Loucy (cell line): Measurements from ENCODE around the gene PIK3C3.

ENCODE experiments used
- H2AFZ ChIP-seq: fragments of 200-600 bp; sonication (generic); 2 replicates; pipeline ENCODE4 v1.6.0; 2016; ENCODE audit warnings: antibody characterized with exemption, mild to moderate bottlenecking, low read length, moderate library complexity
- H3F3A ChIP-seq: fragments of 200-600 bp; 2 replicates; pipeline ENCODE4 v1.6.0; 2016; ENCODE audit warnings: antibody characterized with exemption, low read depth, mild to moderate bottlenecking
- H3K27me3 ChIP-seq: fragments of 200-600 bp; sonication (generic); 2 replicates; pipeline ENCODE4 v1.6.1; 2014; ENCODE audit warnings: low read length, mild to moderate bottlenecking; ENCODE audit not compliant: insufficient read depth, poor library complexity, severe bottlenecking
- H3K36me3 ChIP-seq: fragments of 200-600 bp; sonication (generic); 2 replicates; pipeline ENCODE4 v1.6.1; 2016; ENCODE audit warnings: low read length; ENCODE audit not compliant: insufficient read depth
- H3K4me1 ChIP-seq: fragments of 200-600 bp; sonication (generic); 2 replicates; pipeline ENCODE4 v1.5.1; 2014; ENCODE audit warnings: low read length, mild to moderate bottlenecking; ENCODE audit not compliant: insufficient read depth, poor library complexity, severe bottlenecking
- H3K4me2 ChIP-seq: fragments of 200-600 bp; sonication (generic); 2 replicates; pipeline ENCODE4 v1.6.0; 2014; ENCODE audit warnings: antibody characterized with exemption, low read length, low read depth, mild to moderate bottlenecking; ENCODE audit not compliant: poor library complexity, severe bottlenecking
- H3K4me3 ChIP-seq: fragments of 200-600 bp; sonication (generic); 2 replicates; pipeline ENCODE4 v1.5.1; 2014; ENCODE audit warnings: low read length, mild to moderate bottlenecking, mixed read lengths; ENCODE audit not compliant: poor library complexity, severe bottlenecking
- H3K79me2 ChIP-seq: fragments of 200-600 bp; sonication (generic); 2 replicates; pipeline ENCODE4 v1.6.1; 2014; ENCODE audit warnings: low read length; ENCODE audit not compliant: insufficient read depth
- H3K9ac ChIP-seq: fragments of 200-600 bp; sonication (generic); 2 replicates; pipeline ENCODE4 v1.6.0; 2014; ENCODE audit warnings: mild to moderate bottlenecking, low read depth, low read length, moderate library complexity; ENCODE audit not compliant: poor library complexity, severe bottlenecking
- H3K9me2 ChIP-seq: fragments of 200-600 bp; sonication (generic); replicated peaks from 2 replicates; pipeline ENCODE4 v1.6.1; 2016; ENCODE audit warnings: low read depth, low read length, mixed read lengths
- H3K9me3 ChIP-seq: fragments of 200-600 bp; sonication (generic); 2 replicates; pipeline ENCODE4 v1.6.1; 2014; ENCODE audit warnings: mild to moderate bottlenecking, antibody characterized with exemption, low read length, low read depth; ENCODE audit not compliant: insufficient read depth
- H4K20me1 ChIP-seq: fragments of 200-600 bp; sonication (generic); 2 replicates; pipeline ENCODE4 v1.6.0; 2014; ENCODE audit warnings: antibody characterized with exemption, low read length, mild to moderate bottlenecking; ENCODE audit not compliant: insufficient read depth, poor library complexity, severe bottlenecking
- EZH2phosphoT487 ChIP-seq: fragments of 200-600 bp; IDR thresholded peaks from 2 replicates; pipeline ENCODE4 v1.6.1; 2018; ENCODE audit warnings: antibody characterized with exemption, mild to moderate bottlenecking, moderate library complexity, borderline replicate concordance
- TF ChIP-seq, protein P1 (sequence below): fragments of 200-600 bp; sonication (generic); conservative IDR thresholded peaks from 2 replicates; pipeline ENCODE4 v1.5.1; 2014; ENCODE audit warnings: mild to moderate bottlenecking, antibody characterized with exemption, low read length

The PIK3C3 gene

DNA sequence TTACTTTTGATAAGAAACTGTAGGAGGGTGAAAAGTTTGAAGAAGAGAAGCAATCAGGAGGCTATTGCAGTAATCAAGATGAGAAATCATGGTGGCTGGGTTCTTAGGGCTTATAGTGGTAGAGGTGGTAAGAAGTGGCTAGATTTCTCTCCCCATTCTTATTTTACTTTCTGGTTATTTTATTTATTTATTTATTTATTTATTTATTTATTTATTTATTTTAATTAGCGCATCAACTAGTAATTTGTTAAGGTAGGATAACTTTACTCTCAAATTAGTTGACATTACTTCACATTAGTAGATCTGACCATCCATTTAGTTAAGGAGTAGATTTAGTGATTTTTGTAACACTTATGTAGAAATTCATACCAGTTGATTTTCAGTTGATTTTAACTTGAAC is 77.4 kb downstream of the PIK3C3 start:
- Histone ChIP-seq H3F3A (no peaks in the 10 kb centered on the region), H3K4me3 (no peak overlapping the region), H3K9me3 (no peaks in the 10 kb centered on the region), H4K20me1 (no peaks in the 10 kb centered on the region), H3K79me2 (no peaks in the 10 kb centered on the region), H3K36me3 (peaks cover 72% of the 10 kb centered on the region), H3K9me2 (no peaks in the 10 kb centered on the region), H3K9ac (no peak overlapping the region), H3K4me2 (no peak overlapping the region), H3K27me3 (no peaks in the 10 kb centered on the region), H2AFZ (no peak overlapping the region), H3K4me1 (no peaks in the 10 kb centered on the region)
- no peak for TF ChIP-seq EZH2phosphoT487
- TF ChIP-seq, protein P1, sequence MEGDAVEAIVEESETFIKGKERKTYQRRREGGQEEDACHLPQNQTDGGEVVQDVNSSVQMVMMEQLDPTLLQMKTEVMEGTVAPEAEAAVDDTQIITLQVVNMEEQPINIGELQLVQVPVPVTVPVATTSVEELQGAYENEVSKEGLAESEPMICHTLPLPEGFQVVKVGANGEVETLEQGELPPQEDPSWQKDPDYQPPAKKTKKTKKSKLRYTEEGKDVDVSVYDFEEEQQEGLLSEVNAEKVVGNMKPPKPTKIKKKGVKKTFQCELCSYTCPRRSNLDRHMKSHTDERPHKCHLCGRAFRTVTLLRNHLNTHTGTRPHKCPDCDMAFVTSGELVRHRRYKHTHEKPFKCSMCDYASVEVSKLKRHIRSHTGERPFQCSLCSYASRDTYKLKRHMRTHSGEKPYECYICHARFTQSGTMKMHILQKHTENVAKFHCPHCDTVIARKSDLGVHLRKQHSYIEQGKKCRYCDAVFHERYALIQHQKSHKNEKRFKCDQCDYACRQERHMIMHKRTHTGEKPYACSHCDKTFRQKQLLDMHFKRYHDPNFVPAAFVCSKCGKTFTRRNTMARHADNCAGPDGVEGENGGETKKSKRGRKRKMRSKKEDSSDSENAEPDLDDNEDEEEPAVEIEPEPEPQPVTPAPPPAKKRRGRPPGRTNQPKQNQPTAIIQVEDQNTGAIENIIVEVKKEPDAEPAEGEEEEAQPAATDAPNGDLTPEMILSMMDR: no peak

DNA sequence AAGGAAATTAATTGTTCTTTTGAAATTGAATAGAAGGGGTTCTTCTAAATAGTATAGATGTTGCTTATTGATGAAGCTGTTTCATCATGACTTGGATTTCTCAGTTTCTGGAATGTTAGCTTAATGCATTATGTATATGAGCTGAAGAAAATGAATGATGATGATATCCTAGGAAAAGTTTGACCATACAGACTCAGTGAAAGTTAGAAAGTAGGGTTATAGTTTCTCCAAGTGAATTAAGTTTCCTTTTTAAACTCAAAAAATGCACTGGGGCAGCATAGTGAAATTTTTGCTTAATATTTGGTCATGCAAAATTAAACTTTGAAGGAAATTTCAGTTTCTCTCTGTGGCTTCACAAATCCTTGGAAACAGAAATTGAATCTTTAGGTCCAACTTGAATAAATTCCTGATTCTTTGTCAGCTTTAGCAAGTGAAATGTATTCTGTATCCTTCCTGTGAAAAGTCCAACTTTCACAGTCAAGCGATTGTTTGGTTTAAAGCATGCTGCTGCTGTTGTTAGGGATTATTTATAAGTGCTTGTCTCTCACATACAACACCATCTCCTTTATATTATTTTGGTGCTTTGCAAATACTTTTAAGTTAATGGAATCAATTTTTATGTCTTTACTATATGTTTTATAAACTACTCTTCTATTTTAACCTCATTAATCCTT is 78.2 kb downstream of the PIK3C3 start:
- Histone ChIP-seq H3K9me3 (no peaks in the 10 kb centered on the region), H3K27me3 (no peaks in the 10 kb centered on the region), H3K9ac (no peak overlapping the region), H3K4me1 (no peaks in the 10 kb centered on the region), H4K20me1 (no peaks in the 10 kb centered on the region), H3K4me3 (no peak overlapping the region), H3K79me2 (no peaks in the 10 kb centered on the region), H3K4me2 (no peak overlapping the region), H3K36me3 (peaks cover 80% of the 10 kb centered on the region), H3F3A (no peaks in the 10 kb centered on the region), H3K9me2 (no peaks in the 10 kb centered on the region), H2AFZ (no peak overlapping the region)
- no peak for TF ChIP-seq EZH2phosphoT487
- TF ChIP-seq, protein P1: no peak

DNA sequence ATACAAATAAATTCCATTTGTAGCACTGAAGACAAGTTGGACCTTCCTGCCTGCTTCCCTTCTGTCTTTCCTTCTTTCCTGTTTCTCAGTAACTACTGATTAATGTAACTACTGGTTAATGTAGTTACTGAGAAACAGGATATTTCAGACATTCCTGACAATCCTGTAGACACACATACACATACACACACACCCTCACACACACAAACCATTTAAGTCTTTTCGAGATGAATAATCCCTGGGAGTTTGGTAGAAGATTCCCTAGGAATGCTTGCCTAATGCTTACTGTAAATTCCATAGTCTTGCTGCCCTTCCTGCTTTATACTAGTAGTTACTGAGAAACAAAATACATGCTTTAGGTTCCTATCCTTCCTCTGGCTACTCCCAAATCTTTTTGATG is 83.9 kb downstream of the PIK3C3 start:
- H3K36me3 ChIP-seq: peaks cover 83% of the 10 kb centered on the region
- H3K9me2 ChIP-seq: no peaks in the 10 kb centered on the region
- H3K79me2 ChIP-seq: no peaks in the 10 kb centered on the region
- H3K9me3 ChIP-seq: no peaks in the 10 kb centered on the region
- H3K9ac ChIP-seq: no peak overlapping the region
- no peaks in the 10 kb centered on the region for H3F3A ChIP-seq
- no peaks in the 10 kb centered on the region for H3K4me1 ChIP-seq
- TF ChIP-seq, protein P1: no peak
- TF ChIP-seq EZH2phosphoT487: no peak
- H3K4me3 ChIP-seq: no peak overlapping the region
- H3K4me2 ChIP-seq: no peak overlapping the region
- H4K20me1 ChIP-seq: no peaks in the 10 kb centered on the region
- no peak overlapping the region for H2AFZ ChIP-seq
- H3K27me3 ChIP-seq: no peaks in the 10 kb centered on the region
